Stimulated activated CD8-positive, alpha-beta memory T cell treated with anti-CD3 and anti-CD28 coated beads, Interleukin-4, amount 100 ng/mL, for 1 hour (primary cell): ENCODE results near the gene PSAP.
"Not testable (repeated sequence)": the region's sequence is repeated elsewhere in the genome, so short reads cannot be mapped to it uniquely, and the experiment has no call there.

Experiments
- DNase-seq, 2 donors: peaks; one replicate each; pipeline ENCODE4 v3.0.0-alpha.2; 2020; ENCODE audit warnings: low read depth in 2 of 2, low spot score in 1 of 2

PSAP gene

GRCh38 chr10:71850743-71851464 lies at the start of gene PSAP:
Gene PSAP, minus strand, starts transcription at chr10:71851251. Its CDS starts 30 bp downstream, at chr10:71851221.
- peak; percentile 95 to 97 for DNase-seq

DNA sequence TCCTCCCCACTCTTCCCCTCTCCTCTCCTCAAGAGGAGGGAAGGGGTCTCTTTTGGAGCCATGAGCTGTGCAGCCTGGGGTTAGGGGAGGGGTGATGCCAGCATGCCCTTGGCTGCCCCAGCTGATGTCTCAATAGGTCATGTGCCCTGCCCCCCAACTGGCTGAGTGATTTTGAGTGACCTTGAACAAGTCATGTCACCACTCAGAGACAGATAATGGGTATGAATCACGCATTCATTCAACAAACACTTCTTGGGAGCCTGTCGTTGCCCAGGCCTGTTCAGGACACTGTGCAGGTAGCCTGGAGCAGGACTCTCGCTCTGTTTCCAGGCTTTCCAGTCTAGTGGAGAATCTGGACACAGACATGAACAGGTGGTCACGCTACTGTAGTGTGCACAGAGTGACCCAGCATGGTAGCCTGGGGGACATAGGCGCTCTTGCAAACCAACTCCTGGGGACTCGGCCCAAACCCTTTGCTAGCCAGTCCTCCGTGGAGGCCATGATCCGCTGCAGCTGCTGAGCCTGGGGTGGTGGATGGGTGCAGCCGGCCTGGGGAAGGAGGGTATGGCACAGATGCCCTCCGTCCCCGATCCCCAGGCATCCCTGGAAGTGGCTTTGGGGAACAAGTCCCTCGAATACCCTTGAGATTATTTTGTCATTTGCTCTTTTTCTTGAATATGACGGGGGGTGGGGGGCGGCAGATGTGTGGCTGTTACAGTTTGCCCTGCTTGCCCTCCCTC lies 49.6 kb upstream of the PSAP start:
- DNase-seq = no peak

- no peak for DNase-seq
Observed at GRCh38 chr10:71899665-71900412, 48.8 kb upstream of the PSAP start.

DNA sequence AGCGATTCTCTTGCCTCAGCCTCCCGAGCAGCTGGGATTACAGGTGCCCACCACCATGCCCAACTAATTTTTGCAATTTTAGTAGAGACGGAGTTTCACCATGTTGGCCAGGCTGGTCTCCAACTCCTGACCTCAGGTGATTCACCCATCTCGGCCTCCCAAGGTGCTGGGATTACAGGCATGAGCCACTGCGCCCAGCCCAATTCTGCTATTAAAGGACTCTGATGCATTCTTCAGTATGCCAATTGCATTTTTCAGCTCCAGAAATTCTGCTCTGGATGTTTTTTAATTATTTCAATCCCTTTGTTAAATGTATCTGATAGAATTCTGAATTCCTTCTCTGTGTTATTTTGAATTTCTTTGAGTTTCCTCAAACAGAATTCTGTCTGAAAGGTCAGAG lies 47.3 kb upstream of the PSAP start:
- DNase-seq = not testable (repeated sequence)

DNA sequence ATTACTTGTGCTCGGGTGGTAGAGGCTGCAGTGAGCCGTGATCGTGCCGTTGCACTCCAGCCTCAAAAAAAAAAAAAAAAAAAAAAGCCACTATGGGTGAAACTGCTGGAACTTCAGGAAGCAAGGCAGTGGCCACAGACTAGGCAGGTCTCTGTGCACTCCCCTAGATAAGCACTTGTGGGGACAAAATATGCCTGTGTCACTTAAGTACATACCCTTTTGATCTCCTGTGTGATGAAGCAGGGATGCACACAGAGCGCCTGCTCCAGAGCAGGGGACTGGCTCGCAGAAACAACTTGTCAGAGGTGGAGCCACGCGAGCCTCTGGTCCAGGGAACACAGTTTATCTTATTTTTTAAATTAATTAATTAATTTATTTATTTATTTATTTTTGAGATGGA lies 42.9 kb upstream of the PSAP start:
- no peak for DNase-seq

DNA sequence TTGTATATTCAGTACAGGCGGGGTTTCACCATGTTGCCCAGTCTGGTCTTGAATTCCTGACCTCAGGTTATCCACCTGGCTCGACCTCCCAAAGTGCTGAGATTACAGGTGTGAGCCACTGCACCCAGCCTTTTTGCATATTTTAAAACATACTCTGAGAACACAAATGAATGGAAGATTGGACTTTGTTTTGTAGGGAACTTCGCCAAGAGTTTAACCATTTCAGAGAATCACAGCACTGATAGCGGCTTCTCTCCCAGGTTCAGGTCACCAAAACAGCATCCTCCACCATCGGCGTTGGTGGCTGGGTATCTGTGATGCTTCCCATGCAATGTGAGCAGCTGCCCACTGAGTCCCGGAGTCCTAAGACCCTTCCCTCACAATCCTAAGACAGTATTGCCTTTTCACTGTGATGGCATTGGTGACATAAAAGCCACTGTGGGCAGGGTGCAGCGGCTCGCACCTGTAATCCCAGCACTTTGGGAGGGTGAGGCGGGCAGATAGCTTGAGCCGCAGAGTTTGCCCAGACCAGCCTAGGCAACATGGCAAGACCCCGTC lies 42.3 kb upstream of the PSAP start:
- DNase-seq = no peak

DNA sequence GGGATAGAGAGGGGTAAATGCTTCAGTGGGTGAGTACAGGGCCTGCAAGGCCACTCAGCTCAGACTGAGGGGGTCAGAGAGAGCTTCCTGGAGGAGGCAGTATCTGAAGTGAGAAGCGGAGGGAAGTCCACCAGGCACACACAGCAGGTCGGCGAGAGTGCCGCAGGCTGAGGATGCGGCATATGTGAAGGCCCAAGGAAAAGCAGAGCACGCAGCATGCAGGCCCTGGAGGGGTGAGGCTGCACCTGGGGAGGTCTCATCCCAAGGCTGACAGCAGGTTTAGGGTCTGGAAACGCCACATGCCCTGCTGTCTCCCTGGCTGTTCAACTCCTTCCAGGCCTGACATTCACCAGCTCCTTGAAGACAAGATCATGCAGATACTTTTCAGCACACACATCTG lies 40.4 kb upstream of the PSAP start:
- DNase-seq = no peak

DNA sequence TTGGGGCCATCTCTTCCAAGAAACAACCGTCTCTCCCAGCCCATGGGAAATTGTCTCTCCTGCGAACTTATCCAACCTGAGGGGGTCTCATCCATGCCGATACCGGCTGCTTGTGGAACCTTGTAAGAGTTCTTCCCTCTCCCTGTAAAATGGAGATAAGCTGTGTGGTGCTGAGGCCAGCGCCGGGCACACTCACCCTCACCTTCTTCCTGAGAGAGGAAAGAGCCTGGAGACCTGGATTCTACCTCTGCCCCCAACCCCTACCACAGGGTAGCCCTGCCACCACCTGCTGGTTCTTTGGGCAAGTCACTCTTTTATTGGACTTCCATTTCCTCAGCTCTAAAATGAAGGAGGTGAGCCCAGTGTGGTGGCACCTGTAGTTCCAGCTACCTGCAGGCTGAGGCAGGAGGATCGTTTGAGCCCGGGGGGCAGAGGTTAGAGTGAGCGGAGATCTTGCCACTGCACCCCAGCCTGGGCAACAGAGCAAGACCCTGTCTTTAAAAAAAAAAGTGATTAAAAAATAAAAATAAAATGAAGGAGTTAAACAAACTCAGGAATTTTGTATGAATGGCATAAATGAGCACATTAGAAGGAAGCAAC lies 38.4 kb upstream of the PSAP start:
- no peak for DNase-seq

DNA sequence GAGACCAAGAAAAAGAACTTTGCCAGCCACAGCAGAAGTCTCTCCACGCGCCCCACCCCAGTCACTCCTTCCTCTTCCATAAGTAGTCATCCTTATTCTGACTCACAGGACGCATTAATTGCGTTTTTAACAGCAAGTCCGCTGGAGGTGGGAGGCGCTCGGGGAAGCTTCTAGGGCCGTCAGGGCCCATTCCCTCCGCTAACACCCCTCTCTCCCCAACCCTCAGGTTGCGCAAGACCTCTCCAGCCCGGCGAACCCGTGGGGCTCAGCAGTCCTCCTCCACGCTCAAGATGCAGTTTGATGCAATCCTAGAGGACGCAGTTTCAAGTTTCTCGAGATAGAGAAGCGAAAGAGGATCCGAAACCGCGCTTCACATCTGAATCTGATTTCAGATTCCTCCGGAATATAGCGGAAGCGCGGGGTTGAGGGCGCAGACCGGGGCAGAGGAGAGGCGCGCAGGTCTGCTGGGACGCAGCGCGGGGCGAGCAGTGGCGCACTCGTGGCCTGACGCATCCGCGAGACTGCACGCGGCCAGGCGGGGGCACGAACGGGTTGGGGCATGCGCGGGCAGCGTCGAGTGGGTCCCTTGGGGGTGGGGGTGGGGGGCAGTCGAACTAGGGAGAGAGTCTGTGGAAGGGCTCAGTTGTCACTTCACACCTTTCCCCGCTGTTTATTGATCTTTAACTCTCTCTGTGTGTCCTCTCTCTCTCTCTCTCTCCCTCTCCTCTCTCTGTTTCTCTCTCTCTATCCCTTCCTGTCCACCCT lies 37.8 kb upstream of the PSAP start:
- DNase-seq = no peak

GRCh38 chr10:71888248-71888622 lies 37.2 kb upstream of the PSAP start:
- DNase-seq = no peak

- DNase-seq = no peak
Observed at GRCh38 chr10:71887743-71888142, 36.7 kb upstream of the PSAP start.

- no peak for DNase-seq
Observed at GRCh38 chr10:71882813-71883659, 32.0 kb upstream of the PSAP start.

GRCh38 chr10:71881647-71882355 lies 30.8 kb upstream of the PSAP start:
- DNase-seq = no peak

GRCh38 chr10:71881307-71881624 lies 30.2 kb upstream of the PSAP start:
- not testable (repeated sequence) for DNase-seq

DNA sequence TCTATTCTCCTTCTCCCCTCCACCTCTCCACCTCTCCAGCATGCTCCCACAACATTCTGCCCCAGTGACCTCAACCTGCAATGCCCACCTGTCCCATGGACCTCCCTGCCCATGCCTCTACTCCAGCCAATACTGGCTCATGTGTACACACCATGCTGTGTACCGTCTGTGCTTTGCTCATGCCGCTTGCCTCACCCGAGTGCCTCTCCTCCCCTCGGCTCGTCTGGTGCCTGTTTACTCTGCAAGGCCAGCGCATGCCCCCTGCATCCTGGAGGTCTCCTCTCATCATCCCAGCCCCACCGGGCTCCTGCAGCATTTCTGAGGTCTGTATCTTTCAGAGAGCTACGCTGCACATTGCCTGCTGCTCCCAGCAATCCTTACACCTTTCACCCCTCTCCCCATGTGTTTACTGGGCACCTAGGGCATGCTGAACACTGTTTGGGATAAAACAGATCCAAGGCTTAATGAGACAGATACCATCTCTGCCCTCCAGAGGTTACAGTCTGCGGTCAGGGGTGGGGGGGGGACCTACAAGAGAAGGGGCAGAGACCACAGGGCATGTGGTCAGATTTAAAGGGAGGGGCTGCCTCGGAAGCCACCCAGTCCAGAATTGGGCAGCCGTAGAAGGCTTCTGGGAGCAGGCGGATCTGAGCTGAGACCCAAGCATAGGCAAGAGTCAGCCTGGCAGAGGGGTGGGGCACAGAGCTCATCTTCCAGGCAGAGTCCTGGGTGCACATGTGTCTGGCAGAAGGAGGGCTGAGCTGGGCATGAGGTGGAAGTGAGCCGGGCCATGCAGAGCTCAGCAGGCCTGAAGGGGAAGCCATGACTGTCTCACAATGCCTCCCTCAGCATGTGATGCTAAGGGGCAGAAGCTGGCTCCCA lies 29.6 kb upstream of the PSAP start:
- DNase-seq = no peak

- no peak for DNase-seq
Observed at GRCh38 chr10:71878327-71879034, 27.4 kb upstream of the PSAP start.

GRCh38 chr10:71877821-71878220 lies 26.8 kb upstream of the PSAP start:
- no peak for DNase-seq
